ENCODE results near the gene HSD17B12. TPM values are rescaled to one million over a fixed set of nuclear protein-coding genes. Genes with fewer than 3 reads are reported as not detected.

The HSD17B12 gene
- total and polyA plus RNA-seq, 2 of the 4 experiments (the other 2 are of a cell fraction) = 38.0 to 44.6 TPM

GRCh38 chr11:43760902-43761301 is 80.4 kb downstream of the HSD17B12 start:
- intact Hi-C loops (cut with micrococcal nuclease) = no loop called here
- H4K20me1 ChIP-seq (ENCODE audit: insufficient read depth, low read length) = no peaks in the 10 kb centered on the region
- no peak overlapping the region for H4K5ac ChIP-seq (ENCODE audit: low read depth, low read length)
- no peak overlapping the region for H3K23ac ChIP-seq (ENCODE audit: low read depth, low read length)
- no peak overlapping the region for H4K91ac ChIP-seq (ENCODE audit: insufficient read depth, low read depth, low read length)
- no peak overlapping the region for H3K18ac ChIP-seq (ENCODE audit: low read depth, low read length)
- in situ Hi-C loops (cut with MboI; ENCODE audit: low sequenced_read_pairs) = no loop called here
- ChIA-PET CTCF (no interaction called here), POLR2A (ENCODE audit: unreplicated experiment) (no interaction called here)
- no peak overlapping the region for H3K56ac ChIP-seq (ENCODE audit: extremely low read depth, insufficient read depth, low read length)
- no peak overlapping the region for H2BK5ac ChIP-seq (ENCODE audit: low read depth, low read length, poor library complexity, severe bottlenecking)
- H3K27me3 ChIP-seq (ENCODE audit: control insufficient read depth, insufficient read depth, low read length) = no peaks in the 10 kb centered on the region
- H3K9ac ChIP-seq (ENCODE audit: low read depth, low read length) = no peak overlapping the region
- no peak overlapping the region for H4K8ac ChIP-seq (ENCODE audit: low read depth in 2 of 2, low read length in 2 of 2)
- no peak overlapping the region for H2BK120ac ChIP-seq (ENCODE audit: low read depth, low read length)
- no peak overlapping the region for H3K14ac ChIP-seq (replicated peaks; ENCODE audit: low read depth, low read length)
- H3K4ac ChIP-seq (ENCODE audit: low read depth, low read length) = no peak overlapping the region
- H2AK5ac ChIP-seq (ENCODE audit: low read depth, low read length) = no peak overlapping the region
- H3K4me3 ChIP-seq (ENCODE audit: insufficient read depth, low read depth, low read length) = no peak overlapping the region
- no peak overlapping the region for H3K4me2 ChIP-seq (ENCODE audit: low read depth, low read length)
- no peak overlapping the region for H2BK15ac ChIP-seq (ENCODE audit: low read depth, low read length)
- peaks cover 2% of the 10 kb centered on the region; the same call in 1 of the 2 replicates for H3K4me1 ChIP-seq (ENCODE audit: control insufficient read depth, insufficient read depth, low read length)
- 0 out of 2 replicates have a peak, but pooled peaks cover 1% of the 10 kb centered on the region for H3K36me3 ChIP-seq (ENCODE audit: control insufficient read depth, insufficient read depth, low read length)
- TF ChIP-seq CHD1 (IDR thresholded peaks at IDR 0.05; ENCODE audit: low read depth, low read length) = no peak
- no peak for TF ChIP-seq CEBPB (IDR thresholded peaks at IDR 0.05; ENCODE audit: low read depth, low read length)
- no peak for TF ChIP-seq RCOR1 (IDR thresholded peaks at IDR 0.05; ENCODE audit: insufficient replicate concordance, low read length)
- TF ChIP-seq MAFK (IDR thresholded peaks at IDR 0.05; ENCODE audit: low read depth, low read length) = no peak
- WGBS, 2 experiments (ENCODE audit: extremely low coverage in 2 of 2, insufficient read length in 1 of 2) = 100% methylated on average over 1 of the region's 2 CpGs; no CpG with 5 or more reads in 1 of the 2 experiments
- no peak for DNase-seq
- no peaks in the 10 kb centered on the region for H3K9me1 ChIP-seq (ENCODE audit: insufficient read depth, low read length)
- no peak for ATAC-seq (ENCODE audit: low read depth)
- peaks cover 0 to 3% of the 10 kb centered on the region in 2 experiments; a peak in 1 of 4 replicates for H3K79me1 ChIP-seq (ENCODE audit: low read depth in 1 of 2, low read length in 2 of 2)
- no peak overlapping the region for H2AK9ac ChIP-seq (replicated peaks; ENCODE audit: low read depth, low read length, poor library complexity)
- dilution Hi-C loops (cut with HindIII; ENCODE audit: low sequenced_read_pairs, unreplicated experiment) = no loop called here
- no peak overlapping the region for H3K27ac ChIP-seq (ENCODE audit: insufficient read depth, low read length)
- H3K9me3 ChIP-seq (ENCODE audit: control insufficient read depth, insufficient read depth, low read length) = no peaks in the 10 kb centered on the region
- no peak overlapping the region for H2AFZ ChIP-seq (replicated peaks; ENCODE audit: low read length, poor library complexity)
- no peak overlapping the region for H2BK20ac ChIP-seq (ENCODE audit: low read depth, low read length)
- BruUV-seq (replicated peaks) = no TSS peak

Data from IMR-90 (cell line).